WTC11 (cell line): Measurements from ENCODE around the gene GTPBP1. TPM values are rescaled to one million over a fixed set of nuclear protein-coding genes. Genes with fewer than 3 reads are reported as not detected.

Experiments
- ATAC-seq: fragments of 200-7000 bp; cut with Tn5 transposase; 2 replicates; pipeline ENCODE4 v1.10.0; 2021; ENCODE audit warnings: mild to moderate bottlenecking, moderate library complexity
- CTCF ChIA-PET: fragments of 300-600 bp; sonication (Branson Sonifier 250); formaldehyde crosslinking; loops from one replicate; lab custom pipeline; 2021; ENCODE audit warnings: antibody characterized with exemption; lab: Charles Lee
- POLR2A ChIA-PET: fragments of 350-600 bp; sonication (Branson Sonifier 250); formaldehyde crosslinking; loops from one replicate; lab custom pipeline; 2021; ENCODE audit warnings: antibody characterized with exemption; lab: Charles Lee
- DNase-seq: peaks from one replicate; pipeline ENCODE4 v3.0.0; 2021; ENCODE audit warnings: low spot score
- H3K27ac Mint-ChIP-seq: 2 replicates; pipeline ENCODE4 v1.8.0; 2021; ENCODE audit warnings: mixed read lengths
- H3K27me3 Mint-ChIP-seq: 2 replicates; pipeline ENCODE4 v1.8.0; 2021; ENCODE audit warnings: low read depth, mild to moderate bottlenecking, moderate library complexity, mixed read lengths
- H3K36me3 Mint-ChIP-seq: 2 replicates; pipeline ENCODE4 v1.8.0; 2021; ENCODE audit warnings: mixed read lengths
- H3K4me1 Mint-ChIP-seq: 2 replicates; pipeline ENCODE4 v1.8.0; 2022; ENCODE audit warnings: mixed read lengths
- H3K4me3 Mint-ChIP-seq: 2 replicates; pipeline ENCODE4 v1.8.0; 2021; ENCODE audit warnings: mild to moderate bottlenecking, moderate library complexity, mixed read lengths
- H3K9me3 Mint-ChIP-seq: 2 replicates; pipeline ENCODE4 v1.8.0; 2021; ENCODE audit warnings: mixed read lengths
- ETV6 ChIP-seq: sonication (generic); formaldehyde crosslinking; IDR thresholded peaks from 2 replicates; pipeline ENCODE4 v1.8.1; 2022; ENCODE audit warnings: mild to moderate bottlenecking, missing genetic modification reagents
- GABPB1 ChIP-seq: sonication (generic); formaldehyde crosslinking; IDR thresholded peaks from 2 replicates; pipeline ENCODE4 v1.8.1; 2023; ENCODE audit warnings: mild to moderate bottlenecking, missing genetic modification reagents
- GTF2I ChIP-seq: fragments of 250-450 bp; sonication (Bioruptor Pico); conservative IDR thresholded peaks from 2 replicates; pipeline ENCODE4 v1.4.0; 2021; ENCODE audit warnings: mild to moderate bottlenecking
- IRF2 ChIP-seq: sonication (generic); formaldehyde crosslinking; IDR thresholded peaks from 2 replicates; pipeline ENCODE4 v1.8.0; 2022; ENCODE audit warnings: low read depth, missing genetic modification reagents, borderline replicate concordance
- MXD4 ChIP-seq: fragments of 250-450 bp; sonication (Bioruptor Pico); IDR thresholded peaks from 2 replicates; pipeline ENCODE4 v1.8.0; 2021; ENCODE audit warnings: mild to moderate bottlenecking, moderate library complexity, borderline replicate concordance
- SOX15 ChIP-seq: fragments of 250-450 bp; sonication (Bioruptor Pico); IDR thresholded peaks from 2 replicates; pipeline ENCODE4 v1.9.0; 2021; ENCODE audit warnings: mild to moderate bottlenecking
- total RNA-seq: library from RNA; stranded (reverse); gene quantifications from 3 replicates; pipeline ENCODE4 v1.2.3, GENCODE V29; 2021
- TF ChIP-seq, protein P1 (sequence below): fragments of 250-450 bp; sonication (Bioruptor Pico); IDR thresholded peaks from 2 replicates; pipeline ENCODE4 v1.8.0; 2021; ENCODE audit warnings: mild to moderate bottlenecking
- TF ChIP-seq, protein P2 (sequence below): sonication (generic); formaldehyde crosslinking; IDR thresholded peaks from 2 replicates; pipeline ENCODE4 v1.8.0; 2023; ENCODE audit warnings: missing genetic modification reagents, mild to moderate bottlenecking, borderline replicate concordance
- TF ChIP-seq, protein P3 (sequence below): sonication (generic); formaldehyde crosslinking; IDR thresholded peaks from 2 replicates; pipeline ENCODE4 v1.8.0; 2022; ENCODE audit warnings: mild to moderate bottlenecking, missing genetic modification reagents
- TF ChIP-seq, protein P4 (sequence below): fragments of 250-450 bp; sonication (Bioruptor Pico); conservative IDR thresholded peaks from 2 replicates; pipeline ENCODE4 v1.9.0; 2021; ENCODE audit warnings: mild to moderate bottlenecking
- TF ChIP-seq, protein P5 (sequence below): fragments of 250-450 bp; sonication (Bioruptor Pico); IDR thresholded peaks from 2 replicates; pipeline ENCODE4 v1.9.0; 2021; ENCODE audit warnings: mild to moderate bottlenecking, borderline replicate concordance

The GTPBP1 gene
- total RNA-seq, 1 experiment from 2014 or later, result 108 TPM

DNA sequence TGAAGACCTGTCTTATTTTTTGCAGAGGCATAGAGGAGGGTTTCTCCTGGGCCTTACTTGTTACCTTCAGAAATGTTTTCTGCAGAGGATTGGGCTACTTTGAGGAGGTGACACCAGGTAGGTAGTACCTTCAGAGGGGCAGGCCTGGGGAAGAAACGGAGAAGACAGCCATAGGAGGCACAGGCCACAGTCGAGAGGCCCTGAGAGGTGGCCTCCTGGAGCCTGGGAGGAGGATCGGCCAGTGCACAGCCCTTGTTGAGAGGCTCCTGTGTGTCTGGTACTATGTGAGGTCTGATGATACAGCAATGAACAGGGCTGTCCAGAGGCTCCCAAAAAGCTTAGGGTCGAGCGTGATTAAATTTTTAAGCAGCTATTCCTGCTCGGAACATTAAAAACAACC is 11.5 kb downstream of the GTPBP1 start (continued):
- TF ChIP-seq, protein P1, sequence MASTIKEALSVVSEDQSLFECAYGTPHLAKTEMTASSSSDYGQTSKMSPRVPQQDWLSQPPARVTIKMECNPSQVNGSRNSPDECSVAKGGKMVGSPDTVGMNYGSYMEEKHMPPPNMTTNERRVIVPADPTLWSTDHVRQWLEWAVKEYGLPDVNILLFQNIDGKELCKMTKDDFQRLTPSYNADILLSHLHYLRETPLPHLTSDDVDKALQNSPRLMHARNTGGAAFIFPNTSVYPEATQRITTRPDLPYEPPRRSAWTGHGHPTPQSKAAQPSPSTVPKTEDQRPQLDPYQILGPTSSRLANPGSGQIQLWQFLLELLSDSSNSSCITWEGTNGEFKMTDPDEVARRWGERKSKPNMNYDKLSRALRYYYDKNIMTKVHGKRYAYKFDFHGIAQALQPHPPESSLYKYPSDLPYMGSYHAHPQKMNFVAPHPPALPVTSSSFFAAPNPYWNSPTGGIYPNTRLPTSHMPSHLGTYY (CRISPR knock-in tag), result no peak
- TF ChIP-seq GTF2I (CRISPR knock-in tag) (no peak), IRF2 (CRISPR knock-in tag) (no peak), MXD4 (CRISPR knock-in tag) (no peak), ETV6 (CRISPR knock-in tag) (no peak)
- TF ChIP-seq, protein P2, sequence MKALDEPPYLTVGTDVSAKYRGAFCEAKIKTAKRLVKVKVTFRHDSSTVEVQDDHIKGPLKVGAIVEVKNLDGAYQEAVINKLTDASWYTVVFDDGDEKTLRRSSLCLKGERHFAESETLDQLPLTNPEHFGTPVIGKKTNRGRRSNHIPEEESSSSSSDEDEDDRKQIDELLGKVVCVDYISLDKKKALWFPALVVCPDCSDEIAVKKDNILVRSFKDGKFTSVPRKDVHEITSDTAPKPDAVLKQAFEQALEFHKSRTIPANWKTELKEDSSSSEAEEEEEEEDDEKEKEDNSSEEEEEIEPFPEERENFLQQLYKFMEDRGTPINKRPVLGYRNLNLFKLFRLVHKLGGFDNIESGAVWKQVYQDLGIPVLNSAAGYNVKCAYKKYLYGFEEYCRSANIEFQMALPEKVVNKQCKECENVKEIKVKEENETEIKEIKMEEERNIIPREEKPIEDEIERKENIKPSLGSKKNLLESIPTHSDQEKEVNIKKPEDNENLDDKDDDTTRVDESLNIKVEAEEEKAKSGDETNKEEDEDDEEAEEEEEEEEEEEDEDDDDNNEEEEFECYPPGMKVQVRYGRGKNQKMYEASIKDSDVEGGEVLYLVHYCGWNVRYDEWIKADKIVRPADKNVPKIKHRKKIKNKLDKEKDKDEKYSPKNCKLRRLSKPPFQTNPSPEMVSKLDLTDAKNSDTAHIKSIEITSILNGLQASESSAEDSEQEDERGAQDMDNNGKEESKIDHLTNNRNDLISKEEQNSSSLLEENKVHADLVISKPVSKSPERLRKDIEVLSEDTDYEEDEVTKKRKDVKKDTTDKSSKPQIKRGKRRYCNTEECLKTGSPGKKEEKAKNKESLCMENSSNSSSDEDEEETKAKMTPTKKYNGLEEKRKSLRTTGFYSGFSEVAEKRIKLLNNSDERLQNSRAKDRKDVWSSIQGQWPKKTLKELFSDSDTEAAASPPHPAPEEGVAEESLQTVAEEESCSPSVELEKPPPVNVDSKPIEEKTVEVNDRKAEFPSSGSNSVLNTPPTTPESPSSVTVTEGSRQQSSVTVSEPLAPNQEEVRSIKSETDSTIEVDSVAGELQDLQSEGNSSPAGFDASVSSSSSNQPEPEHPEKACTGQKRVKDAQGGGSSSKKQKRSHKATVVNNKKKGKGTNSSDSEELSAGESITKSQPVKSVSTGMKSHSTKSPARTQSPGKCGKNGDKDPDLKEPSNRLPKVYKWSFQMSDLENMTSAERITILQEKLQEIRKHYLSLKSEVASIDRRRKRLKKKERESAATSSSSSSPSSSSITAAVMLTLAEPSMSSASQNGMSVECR (CRISPR knock-in tag), result no peak
- TF ChIP-seq, protein P3, sequence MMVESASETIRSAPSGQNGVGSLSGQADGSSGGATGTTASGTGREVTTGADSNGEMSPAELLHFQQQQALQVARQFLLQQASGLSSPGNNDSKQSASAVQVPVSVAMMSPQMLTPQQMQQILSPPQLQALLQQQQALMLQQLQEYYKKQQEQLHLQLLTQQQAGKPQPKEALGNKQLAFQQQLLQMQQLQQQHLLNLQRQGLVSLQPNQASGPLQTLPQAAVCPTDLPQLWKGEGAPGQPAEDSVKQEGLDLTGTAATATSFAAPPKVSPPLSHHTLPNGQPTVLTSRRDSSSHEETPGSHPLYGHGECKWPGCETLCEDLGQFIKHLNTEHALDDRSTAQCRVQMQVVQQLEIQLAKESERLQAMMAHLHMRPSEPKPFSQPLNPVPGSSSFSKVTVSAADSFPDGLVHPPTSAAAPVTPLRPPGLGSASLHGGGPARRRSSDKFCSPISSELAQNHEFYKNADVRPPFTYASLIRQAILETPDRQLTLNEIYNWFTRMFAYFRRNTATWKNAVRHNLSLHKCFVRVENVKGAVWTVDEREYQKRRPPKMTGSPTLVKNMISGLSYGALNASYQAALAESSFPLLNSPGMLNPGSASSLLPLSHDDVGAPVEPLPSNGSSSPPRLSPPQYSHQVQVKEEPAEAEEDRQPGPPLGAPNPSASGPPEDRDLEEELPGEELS (CRISPR knock-in tag), result no peak
- TF ChIP-seq, all 79 proteins: peak for 0

DNA sequence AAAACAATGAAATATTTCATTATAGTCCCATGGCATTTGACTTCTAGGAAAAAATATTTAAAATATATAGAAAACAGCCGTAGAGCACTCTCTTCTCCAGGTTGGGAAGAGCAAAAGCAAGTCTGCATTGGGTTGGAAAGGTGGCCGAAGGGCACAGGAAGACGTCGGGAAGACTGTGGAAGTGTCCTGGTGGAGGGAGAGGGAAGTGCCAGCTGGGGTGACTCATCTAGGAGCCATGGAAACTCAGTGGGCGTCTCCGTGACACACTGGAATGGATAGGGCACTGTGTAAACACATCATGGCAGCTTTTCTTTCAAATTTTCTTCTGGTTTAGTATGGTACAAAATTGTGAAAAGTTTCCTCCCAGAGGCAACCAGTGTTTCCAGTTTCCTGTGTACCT is 12.7 kb downstream of the GTPBP1 start:
- no peaks in the 10 kb centered on the region for H3K9me3 Mint-ChIP-seq
- H3K27me3 Mint-ChIP-seq, result no peaks in the 10 kb centered on the region
- TF ChIP-seq, protein P4, sequence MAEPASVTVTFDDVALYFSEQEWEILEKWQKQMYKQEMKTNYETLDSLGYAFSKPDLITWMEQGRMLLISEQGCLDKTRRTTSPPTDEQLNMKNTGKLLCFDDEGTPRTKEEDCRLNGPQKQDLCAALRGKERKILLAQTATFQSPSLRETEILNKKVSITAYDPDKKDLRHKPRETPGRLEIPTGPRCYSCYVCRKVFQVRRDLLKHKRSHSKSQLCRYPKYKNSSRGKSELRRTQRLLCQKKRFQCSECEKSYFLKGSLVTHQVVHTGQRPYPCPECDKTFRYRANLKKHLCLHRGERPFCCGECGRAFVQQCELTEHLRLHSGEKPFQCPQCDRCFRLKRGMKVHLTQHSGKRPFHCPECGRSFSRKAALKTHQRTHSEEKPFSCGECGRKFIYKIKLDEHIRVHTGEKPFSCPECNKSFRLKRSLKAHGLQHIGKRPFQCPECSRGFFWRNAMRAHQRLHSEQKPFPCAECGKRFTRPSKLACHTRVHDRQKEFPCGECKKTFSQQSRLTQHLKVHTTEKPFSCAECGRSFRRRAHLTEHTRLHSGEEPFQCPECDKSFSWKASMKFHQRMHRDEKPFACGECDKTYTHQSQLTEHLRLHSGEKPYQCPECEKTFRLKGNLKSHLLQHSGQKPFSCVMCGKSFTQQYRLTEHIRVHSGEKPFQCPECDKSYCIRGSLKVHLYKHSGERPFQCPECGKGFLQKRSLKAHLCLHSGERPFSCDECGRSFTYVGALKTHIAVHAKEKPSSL (CRISPR knock-in tag), result no peak
- TF ChIP-seq SOX15 (CRISPR knock-in tag), result no peak
- H3K4me3 Mint-ChIP-seq, result no peak overlapping the region
- ATAC-seq (peak; percentile 91), DNase-seq (peak; percentile 39)
- peaks cover 51% of the 10 kb centered on the region for H3K36me3 Mint-ChIP-seq
- POLR2A ChIA-PET, result interaction anchor here (1.4 kb wide), 1 partner anchor 36 kb away, joined by 3 read pairs; the partner anchor contains the start of gene TOMM22
- CTCF ChIA-PET, result interaction anchor here (0.6 to 1.7 kb wide), 5 partner anchors 15 to 50 kb away, joined by 3 to 7 read pairs (median 6); no protein-coding TSS in a partner anchor
- peaks cover 17% of the 10 kb centered on the region for H3K4me1 Mint-ChIP-seq
- H3K27ac Mint-ChIP-seq, result peak overlapping the region; percentile 10; the same call in 1 of the 2 replicates

DNA sequence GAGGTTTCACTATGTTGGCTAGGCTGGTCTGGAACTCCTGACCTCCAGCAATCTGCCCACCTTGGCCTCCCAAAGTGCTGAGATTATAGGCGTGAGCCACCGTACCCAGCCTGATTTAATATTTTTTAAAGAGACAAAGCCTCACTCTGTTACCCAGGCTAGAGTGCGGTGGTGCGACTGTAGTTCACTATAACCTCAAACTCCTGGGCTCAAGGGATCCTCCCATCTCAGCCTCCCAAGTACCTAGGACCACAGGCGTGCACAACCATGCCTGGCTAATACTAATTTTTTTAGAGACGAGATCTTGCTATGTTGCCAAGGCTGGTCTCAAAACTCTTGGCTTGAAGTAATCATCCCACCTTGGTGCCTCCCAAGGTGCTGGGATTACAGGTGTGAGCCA is 13.5 kb downstream of the GTPBP1 start:
- ChIA-PET CTCF (interaction anchor here (0.6 to 1.1 kb wide), 4 partner anchors 14 to 286 kb away, joined by 3 to 7 read pairs (median 4); no protein-coding TSS in a partner anchor), POLR2A (no interaction called here)
- ATAC-seq (no peak), DNase-seq (no peak)
- peaks cover 10% of the 10 kb centered on the region for H3K4me1 Mint-ChIP-seq
- H3K27ac Mint-ChIP-seq, result no peak overlapping the region
- H3K9me3 Mint-ChIP-seq, result no peaks in the 10 kb centered on the region
- TF ChIP-seq, protein P5, sequence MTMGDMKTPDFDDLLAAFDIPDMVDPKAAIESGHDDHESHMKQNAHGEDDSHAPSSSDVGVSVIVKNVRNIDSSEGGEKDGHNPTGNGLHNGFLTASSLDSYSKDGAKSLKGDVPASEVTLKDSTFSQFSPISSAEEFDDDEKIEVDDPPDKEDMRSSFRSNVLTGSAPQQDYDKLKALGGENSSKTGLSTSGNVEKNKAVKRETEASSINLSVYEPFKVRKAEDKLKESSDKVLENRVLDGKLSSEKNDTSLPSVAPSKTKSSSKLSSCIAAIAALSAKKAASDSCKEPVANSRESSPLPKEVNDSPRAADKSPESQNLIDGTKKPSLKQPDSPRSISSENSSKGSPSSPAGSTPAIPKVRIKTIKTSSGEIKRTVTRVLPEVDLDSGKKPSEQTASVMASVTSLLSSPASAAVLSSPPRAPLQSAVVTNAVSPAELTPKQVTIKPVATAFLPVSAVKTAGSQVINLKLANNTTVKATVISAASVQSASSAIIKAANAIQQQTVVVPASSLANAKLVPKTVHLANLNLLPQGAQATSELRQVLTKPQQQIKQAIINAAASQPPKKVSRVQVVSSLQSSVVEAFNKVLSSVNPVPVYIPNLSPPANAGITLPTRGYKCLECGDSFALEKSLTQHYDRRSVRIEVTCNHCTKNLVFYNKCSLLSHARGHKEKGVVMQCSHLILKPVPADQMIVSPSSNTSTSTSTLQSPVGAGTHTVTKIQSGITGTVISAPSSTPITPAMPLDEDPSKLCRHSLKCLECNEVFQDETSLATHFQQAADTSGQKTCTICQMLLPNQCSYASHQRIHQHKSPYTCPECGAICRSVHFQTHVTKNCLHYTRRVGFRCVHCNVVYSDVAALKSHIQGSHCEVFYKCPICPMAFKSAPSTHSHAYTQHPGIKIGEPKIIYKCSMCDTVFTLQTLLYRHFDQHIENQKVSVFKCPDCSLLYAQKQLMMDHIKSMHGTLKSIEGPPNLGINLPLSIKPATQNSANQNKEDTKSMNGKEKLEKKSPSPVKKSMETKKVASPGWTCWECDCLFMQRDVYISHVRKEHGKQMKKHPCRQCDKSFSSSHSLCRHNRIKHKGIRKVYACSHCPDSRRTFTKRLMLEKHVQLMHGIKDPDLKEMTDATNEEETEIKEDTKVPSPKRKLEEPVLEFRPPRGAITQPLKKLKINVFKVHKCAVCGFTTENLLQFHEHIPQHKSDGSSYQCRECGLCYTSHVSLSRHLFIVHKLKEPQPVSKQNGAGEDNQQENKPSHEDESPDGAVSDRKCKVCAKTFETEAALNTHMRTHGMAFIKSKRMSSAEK (CRISPR knock-in tag), result no peak
- TF ChIP-seq GABPB1, result no peak
- no peak overlapping the region for H3K4me3 Mint-ChIP-seq
- no peaks in the 10 kb centered on the region for H3K27me3 Mint-ChIP-seq
- H3K36me3 Mint-ChIP-seq, result peaks cover 59% of the 10 kb centered on the region
